Osteoblast (primary cell): Measurements from ENCODE around the gene ZNF710. TPM values are rescaled to one million over a fixed set of nuclear protein-coding genes. Genes with fewer than 3 reads are reported as not detected.
A peak's percentile ranks its signal among the peaks of the same experiment; 100 is the strongest.

Experiments used
- DNase-seq: peaks from one replicate; pipeline ENCODE4 v3.0.0; 2011; ENCODE audit warnings: low spot score, mixed read lengths; ENCODE audit not compliant: insufficient read length; ENCODE audit errors: missing footprints
- H2AFZ ChIP-seq: 2 replicates; pipeline ENCODE4 v1.6.0; 2011; ENCODE audit warnings: mild to moderate bottlenecking, low read length
- H3K27ac ChIP-seq: 2 replicates; pipeline ENCODE4 v1.5.1; 2011; ENCODE audit warnings: mild to moderate bottlenecking, low read depth, low read length, moderate library complexity
- H3K27me3 ChIP-seq: 2 replicates; pipeline ENCODE4 v1.6.0; 2012; ENCODE audit warnings: mild to moderate bottlenecking, control low read depth, inconsistent platforms, low read length, moderate library complexity; ENCODE audit not compliant: insufficient read depth
- H3K36me3 ChIP-seq: 2 replicates; pipeline ENCODE4 v1.5.1; 2011; ENCODE audit warnings: mild to moderate bottlenecking, low read length, control low read depth, moderate library complexity; ENCODE audit not compliant: insufficient read depth
- H3K4me1 ChIP-seq: 2 replicates; pipeline ENCODE4 v1.5.1; 2011; ENCODE audit warnings: mild to moderate bottlenecking, low read length, control low read depth, moderate library complexity; ENCODE audit not compliant: insufficient read depth
- H3K4me2 ChIP-seq: 2 replicates; pipeline ENCODE4 v1.6.0; 2011; ENCODE audit warnings: mild to moderate bottlenecking, low read length; ENCODE audit not compliant: insufficient read depth
- H3K4me3 ChIP-seq: fragments of 200-600 bp; sonication (generic); 3 replicates; pipeline ENCODE4 v1.5.1; 2012; ENCODE audit warnings: mild to moderate bottlenecking, low read length, inconsistent platforms; ENCODE audit not compliant: insufficient read depth
- H3K79me2 ChIP-seq: 2 replicates; pipeline ENCODE4 v1.6.0; 2012; ENCODE audit warnings: mild to moderate bottlenecking, low read length, control low read depth, inconsistent platforms; ENCODE audit not compliant: insufficient read depth
- H3K9me3 ChIP-seq: 2 replicates; pipeline ENCODE4 v1.5.1; 2011; ENCODE audit warnings: low read depth, low read length, control low read depth
- H4K20me1 ChIP-seq: 2 replicates; pipeline ENCODE4 v1.6.0; 2012; ENCODE audit warnings: mild to moderate bottlenecking, low read length, control low read depth; ENCODE audit not compliant: insufficient read depth
- total RNA-seq: library from RNA; depleted of rRNA; stranded (reverse); fragments of >200 nt; gene quantifications from 2 replicates; pipeline ENCODE4 v1.2.3, GENCODE V29; 2012
- TF ChIP-seq, protein P1 (sequence below): IDR thresholded peaks from 2 replicates; pipeline ENCODE4 v1.5.1; 2011; ENCODE audit warnings: mild to moderate bottlenecking, low read depth, low read length, moderate library complexity; ENCODE audit errors: extremely low read depth

The ZNF710 gene
- total RNA-seq, 1 donor = 10.9 TPM

GRCh38 chr15:89997079-89997478 lies 4.0 kb upstream of the ZNF710 start:
- Histone ChIP-seq H3K27me3 (peaks cover 4% of the 10 kb centered on the region), H3K4me1 (peaks cover 21% of the 10 kb centered on the region), H3K4me2 (no peak overlapping the region), H2AFZ (no peak overlapping the region), H3K27ac (no peak overlapping the region), H4K20me1 (no peaks in the 10 kb centered on the region), H3K36me3 (no peaks in the 10 kb centered on the region), H3K79me2 (no peaks in the 10 kb centered on the region), H3K9me3 (no peaks in the 10 kb centered on the region), H3K4me3 (no peak overlapping the region)
- TF ChIP-seq, protein P1, sequence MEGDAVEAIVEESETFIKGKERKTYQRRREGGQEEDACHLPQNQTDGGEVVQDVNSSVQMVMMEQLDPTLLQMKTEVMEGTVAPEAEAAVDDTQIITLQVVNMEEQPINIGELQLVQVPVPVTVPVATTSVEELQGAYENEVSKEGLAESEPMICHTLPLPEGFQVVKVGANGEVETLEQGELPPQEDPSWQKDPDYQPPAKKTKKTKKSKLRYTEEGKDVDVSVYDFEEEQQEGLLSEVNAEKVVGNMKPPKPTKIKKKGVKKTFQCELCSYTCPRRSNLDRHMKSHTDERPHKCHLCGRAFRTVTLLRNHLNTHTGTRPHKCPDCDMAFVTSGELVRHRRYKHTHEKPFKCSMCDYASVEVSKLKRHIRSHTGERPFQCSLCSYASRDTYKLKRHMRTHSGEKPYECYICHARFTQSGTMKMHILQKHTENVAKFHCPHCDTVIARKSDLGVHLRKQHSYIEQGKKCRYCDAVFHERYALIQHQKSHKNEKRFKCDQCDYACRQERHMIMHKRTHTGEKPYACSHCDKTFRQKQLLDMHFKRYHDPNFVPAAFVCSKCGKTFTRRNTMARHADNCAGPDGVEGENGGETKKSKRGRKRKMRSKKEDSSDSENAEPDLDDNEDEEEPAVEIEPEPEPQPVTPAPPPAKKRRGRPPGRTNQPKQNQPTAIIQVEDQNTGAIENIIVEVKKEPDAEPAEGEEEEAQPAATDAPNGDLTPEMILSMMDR = no peak
- DNase-seq = no peak

DNA sequence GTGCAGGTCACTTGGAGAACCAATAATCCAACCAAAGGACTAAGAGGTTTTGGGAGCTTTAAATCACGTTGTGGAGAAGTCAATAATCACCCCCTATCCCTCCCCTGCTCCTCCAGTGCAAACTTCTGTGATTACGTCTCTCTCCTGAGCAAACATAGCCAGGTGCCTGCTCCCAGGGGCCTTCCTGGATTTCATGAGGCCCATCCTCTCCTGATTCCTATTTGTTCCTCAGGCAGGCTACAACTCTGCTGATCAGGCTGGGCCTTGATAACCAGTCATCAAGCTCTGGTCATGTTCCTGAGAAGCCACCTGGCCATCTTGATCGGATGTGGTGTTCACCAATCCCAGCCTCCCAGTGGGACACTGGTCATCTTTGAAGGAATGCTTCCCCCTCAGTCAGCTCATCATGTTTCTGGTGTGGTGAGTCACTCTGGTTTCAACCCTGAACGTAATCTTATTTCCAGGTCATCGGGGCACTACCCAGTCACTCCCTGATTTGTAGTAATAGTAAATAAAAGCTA lies 2.9 kb upstream of the ZNF710 start:
- peaks cover 25% of the 10 kb centered on the region for H3K4me1 ChIP-seq
- H3K79me2 ChIP-seq = peaks cover 8% of the 10 kb centered on the region
- peak overlapping the region; percentile 42 for H2AFZ ChIP-seq
- no peaks in the 10 kb centered on the region for H3K9me3 ChIP-seq
- H3K4me2 ChIP-seq = no peak overlapping the region
- TF ChIP-seq, protein P1 = no peak
- DNase-seq = peak; percentile 93
- peaks cover 4% of the 10 kb centered on the region for H3K27me3 ChIP-seq
- H3K36me3 ChIP-seq = no peaks in the 10 kb centered on the region
- H4K20me1 ChIP-seq = no peaks in the 10 kb centered on the region
- H3K4me3 ChIP-seq = no peak overlapping the region
- no peak overlapping the region for H3K27ac ChIP-seq

GRCh38 chr15:89998923-89999675 lies 2.0 kb upstream of the ZNF710 start:
- Histone ChIP-seq H4K20me1 (no peaks in the 10 kb centered on the region), H3K4me1 (peaks cover 34% of the 10 kb centered on the region), H3K4me2 (peak overlapping the region; percentile 95), H3K79me2 (peaks cover 17% of the 10 kb centered on the region), H3K27me3 (peaks cover 4% of the 10 kb centered on the region), H3K9me3 (no peaks in the 10 kb centered on the region), H3K27ac (no peak overlapping the region), H3K4me3 (peak overlapping the region; percentile 86), H2AFZ (no peak overlapping the region), H3K36me3 (no peaks in the 10 kb centered on the region)
- TF ChIP-seq, protein P1 = no peak
- no peak for DNase-seq

- Histone ChIP-seq H3K4me1 (peaks cover 40% of the 10 kb centered on the region), H3K4me3 (peak overlapping the region; percentile 86), H3K9me3 (no peaks in the 10 kb centered on the region), H3K4me2 (peak overlapping the region; percentile 95), H3K79me2 (peaks cover 17% of the 10 kb centered on the region), H3K27ac (peak overlapping the region; percentile 87), H4K20me1 (no peaks in the 10 kb centered on the region), H3K27me3 (peaks cover 4% of the 10 kb centered on the region), H2AFZ (peak overlapping the region; percentile 89), H3K36me3 (no peaks in the 10 kb centered on the region)
- TF ChIP-seq, protein P1 = no peak
- DNase-seq = peak; percentile 93
Measured at GRCh38 chr15:89999676-90000185, 1.4 kb upstream of the ZNF710 start.
